GM10266 (cell line): ENCODE results near the gene NAA25.
A peak's percentile ranks its signal among the peaks of the same experiment; 100 is the strongest.
"Not testable (repeated sequence)": the region's sequence is repeated elsewhere in the genome, so short reads cannot be mapped to it uniquely, and the experiment has no call there.

Experiments used
- DNase-seq: peaks from one replicate; pipeline ENCODE4 v3.0.0; 2012; ENCODE audit errors: extremely low spot score
- CTCF ChIP-seq: IDR thresholded peaks from 2 replicates; pipeline ENCODE4 v1.5.1; 2012; ENCODE audit warnings: mild to moderate bottlenecking, low read depth; ENCODE audit not compliant: control insufficient read depth, insufficient read depth; ENCODE audit errors: missing control alignments

The NAA25 gene

GRCh38 chr12:112013601-112014402 is 94.8 kb downstream of the NAA25 start:
- no peak for TF ChIP-seq CTCF
- DNase-seq: peak; percentile 30

GRCh38 chr12:112012775-112013600 is 95.6 kb downstream of the NAA25 start, which contains the start of the genes ERP29 and TMEM116:
ERP29 (plus strand) TSS chr12:112013426; CDS start chr12:112013466, 40 bp downstream.
TMEM116 (minus strand) TSS chr12:112013165; CDS start chr12:112005270, 7,895 bp downstream.
- DNase-seq: peak; percentile 99
- peak; percentile 52 for TF ChIP-seq CTCF

- no peak for TF ChIP-seq CTCF
- no peak for DNase-seq
Observed at GRCh38 chr12:112011685-112012084, 96.9 kb downstream of the NAA25 start.

GRCh38 chr12:112010415-112011344 is 97.9 kb downstream of the NAA25 start:
- no peak for DNase-seq
- TF ChIP-seq CTCF: no peak

GRCh38 chr12:112009596-112009995 is 99.0 kb downstream of the NAA25 start:
- DNase-seq: not testable (repeated sequence)

- TF ChIP-seq CTCF: no peak
- no peak for DNase-seq
Observed at GRCh38 chr12:112008918-112009317, 99.7 kb downstream of the NAA25 start.

GRCh38 chr12:112007945-112008344 is 100.6 kb downstream of the NAA25 start:
- TF ChIP-seq CTCF: no peak
- DNase-seq: no peak
